PC-3 (cell line): ENCODE data around the gene SPTSSB.

Experiments used
- CTCF ChIP-seq: fragments of 300-600 bp; sonication (generic); conservative IDR thresholded peaks from 2 replicates; pipeline ENCODE4 v1.5.1; 2017; ENCODE audit warnings: antibody characterized with exemption, low read depth, mild to moderate bottlenecking, low read length
- EZH2 ChIP-seq: fragments of 300-600 bp; sonication (generic); IDR thresholded peaks from one replicate; pipeline ENCODE4 v1.6.1; 2017; ENCODE audit warnings: antibody characterized with exemption, mild to moderate bottlenecking, low read length; ENCODE audit not compliant: unreplicated experiment
- EZH2phosphoT487 ChIP-seq: fragments of 300-600 bp; sonication (generic); IDR thresholded peaks from 2 replicates; pipeline ENCODE4 v1.6.1; 2018; ENCODE audit warnings: mild to moderate bottlenecking, antibody characterized with exemption, low read length, borderline replicate concordance

GRCh38 chr3:161296814-161297213, 74.5 kb downstream of the SPTSSB start:
- TF ChIP-seq EZH2phosphoT487, result no peak
- TF ChIP-seq CTCF, result no peak
- no peak for TF ChIP-seq EZH2
